ENCODE results near the gene EXPH5.

GRCh38 chr11:108501396-108501795 lies 92.2 kb downstream of the EXPH5 start:
- TF ChIP-seq, protein P1, sequence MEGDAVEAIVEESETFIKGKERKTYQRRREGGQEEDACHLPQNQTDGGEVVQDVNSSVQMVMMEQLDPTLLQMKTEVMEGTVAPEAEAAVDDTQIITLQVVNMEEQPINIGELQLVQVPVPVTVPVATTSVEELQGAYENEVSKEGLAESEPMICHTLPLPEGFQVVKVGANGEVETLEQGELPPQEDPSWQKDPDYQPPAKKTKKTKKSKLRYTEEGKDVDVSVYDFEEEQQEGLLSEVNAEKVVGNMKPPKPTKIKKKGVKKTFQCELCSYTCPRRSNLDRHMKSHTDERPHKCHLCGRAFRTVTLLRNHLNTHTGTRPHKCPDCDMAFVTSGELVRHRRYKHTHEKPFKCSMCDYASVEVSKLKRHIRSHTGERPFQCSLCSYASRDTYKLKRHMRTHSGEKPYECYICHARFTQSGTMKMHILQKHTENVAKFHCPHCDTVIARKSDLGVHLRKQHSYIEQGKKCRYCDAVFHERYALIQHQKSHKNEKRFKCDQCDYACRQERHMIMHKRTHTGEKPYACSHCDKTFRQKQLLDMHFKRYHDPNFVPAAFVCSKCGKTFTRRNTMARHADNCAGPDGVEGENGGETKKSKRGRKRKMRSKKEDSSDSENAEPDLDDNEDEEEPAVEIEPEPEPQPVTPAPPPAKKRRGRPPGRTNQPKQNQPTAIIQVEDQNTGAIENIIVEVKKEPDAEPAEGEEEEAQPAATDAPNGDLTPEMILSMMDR (IDR thresholded peaks at IDR 0.05) = no peak
- no peak for TF ChIP-seq ZFX (IDR thresholded peaks at IDR 0.05; ENCODE audit: borderline replicate concordance)

Measured in 22Rv1 (cell line).